Upper lobe of left lung (tissue), 6 donors: ENCODE results near the gene RAI1. TPM values are rescaled to one million over a fixed set of nuclear protein-coding genes. Genes with fewer than 3 reads are reported as not detected.

ENCODE experiments used
- ATAC-seq, 2 donors: fragments of 200-7000 bp; cut with Tn5 transposase; one replicate each; pipeline ENCODE4 v1.9.1; 2022; ENCODE audit warnings: mild to moderate bottlenecking in 2 of 2, moderate library complexity in 2 of 2; ENCODE audit not compliant: low FRiP score in 2 of 2
- DNase-seq, 2 donors: peaks; one replicate each; pipeline ENCODE4 v3.0.0-alpha.2; 2019 to 2020
- H3K27ac ChIP-seq, 4 donors: fragments of 200-600 bp; sonication (generic); one replicate each; pipeline ENCODE4 v1.5.1; 2016 to 2019
- H3K27me3 ChIP-seq, 4 donors: fragments of 200-600 bp; sonication (generic); one replicate each; pipeline ENCODE4 v1.5.1; 2017 to 2019
- H3K36me3 ChIP-seq, 4 donors: fragments of 200-600 bp; sonication (generic); one replicate each; pipeline ENCODE4 v1.5.1; 2016 to 2019
- H3K4me1 ChIP-seq, 4 donors: fragments of 200-600 bp; sonication (generic); one replicate each; pipeline ENCODE4 v1.5.1; 2018 to 2019
- H3K4me3 ChIP-seq, 4 donors: fragments of 200-600 bp; sonication (generic); one replicate each; pipeline ENCODE4 v1.5.1; 2017 to 2019; ENCODE audit warnings: mild to moderate bottlenecking in 2 of 4, moderate library complexity in 1 of 4
- H3K9me3 ChIP-seq, 4 donors: fragments of 200-600 bp; sonication (generic); one replicate each; pipeline ENCODE4 v1.5.1; 2018 to 2019
- EP300 ChIP-seq, 4 donors: sonication (generic); formaldehyde crosslinking; IDR thresholded peaks; one replicate each; pipeline ENCODE4 v1.5.1; 2017; ENCODE audit warnings: antibody characterized with exemption in 4 of 4, control low read depth in 2 of 4
- POLR2A ChIP-seq, 4 donors: fragments of 450-650 bp; IDR thresholded peaks; one replicate each; pipeline ENCODE4 v1.5.1; 2016 to 2017; ENCODE audit warnings: antibody characterized with exemption in 4 of 4, mild to moderate bottlenecking in 2 of 4
- POLR2AphosphoS5 ChIP-seq, 2 donors: sonication (generic); formaldehyde crosslinking; IDR thresholded peaks; one replicate each; pipeline ENCODE4 v1.5.1; 2017; ENCODE audit warnings: antibody characterized with exemption in 2 of 2
- WGBS, 2 donors: methylation state at CpG; one replicate each; pipeline ENCODE4 v1.1.5; 2017 to 2018; 5-methylcytosine and 5-hydroxymethylcytosine counted together
- total RNA-seq, 6 donors: library from RNA; depleted of rRNA in 4 of 6; stranded (reverse); fragments of >200 nt in 4 of 6; gene quantifications; one replicate each; pipeline versions ENCODE4 v1.1.0 to v1.2.1, GENCODE V29; 2016 to 2021
- TF ChIP-seq, protein P1 (sequence below), 6 experiments: fragments of 450-650 bp in 4 of 6; fragments of 200-600 bp in 2 of 6; sonication (generic) in 2 of 6; IDR thresholded peaks; one replicate each; pipeline ENCODE4 v1.5.1; 2016 to 2019; ENCODE audit warnings: antibody characterized with exemption in 6 of 6
- donor health status: DM: no; HTN: no; CAD: no; lungs with moderate emphysema.
- donor health status: DM: no; HTN: yes; CAD: no; lungs with severe emphysema.

Gene RAI1
- total RNA-seq, 6 donors from 2014 or later = 33.8 to 76.6 (median 41.2) TPM

DNA sequence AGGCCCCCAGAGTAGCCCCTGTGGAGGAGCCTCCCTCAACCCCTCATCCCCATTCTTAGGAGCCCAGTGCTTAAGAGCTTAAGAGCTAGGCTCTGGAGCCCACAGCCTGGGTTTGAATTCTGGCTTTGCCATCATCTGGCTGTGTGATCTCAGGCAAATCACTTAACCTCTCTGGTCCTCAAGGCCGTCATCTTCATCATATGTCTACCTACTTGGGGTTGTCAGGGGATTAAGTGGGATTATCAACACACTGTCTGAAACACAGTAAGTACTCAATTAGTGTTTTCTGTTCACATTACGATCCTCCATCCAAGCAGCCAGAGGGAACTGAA lies 150.7 kb downstream of the RAI1 start:
- Histone ChIP-seq H3K4me3 (no peak overlapping the region), H3K9me3 (no peaks in the 10 kb centered on the region), H3K36me3 (peaks cover 0 to 14% (median 1%) of the 10 kb centered on the region in 4 donors), H3K27me3 (no peaks in the 10 kb centered on the region), H3K27ac (peak overlapping the region in 1 of 4 donors; percentile 36), H3K4me1 (peaks cover 20 to 72% (median 39%) of the 10 kb centered on the region in 4 donors)
- TF ChIP-seq POLR2A (IDR thresholded peaks at IDR 0.05) (no peak), POLR2AphosphoS5 (IDR thresholded peaks at IDR 0.05) (no peak), EP300 (IDR thresholded peaks at IDR 0.05) (no peak)
- TF ChIP-seq, protein P1, sequence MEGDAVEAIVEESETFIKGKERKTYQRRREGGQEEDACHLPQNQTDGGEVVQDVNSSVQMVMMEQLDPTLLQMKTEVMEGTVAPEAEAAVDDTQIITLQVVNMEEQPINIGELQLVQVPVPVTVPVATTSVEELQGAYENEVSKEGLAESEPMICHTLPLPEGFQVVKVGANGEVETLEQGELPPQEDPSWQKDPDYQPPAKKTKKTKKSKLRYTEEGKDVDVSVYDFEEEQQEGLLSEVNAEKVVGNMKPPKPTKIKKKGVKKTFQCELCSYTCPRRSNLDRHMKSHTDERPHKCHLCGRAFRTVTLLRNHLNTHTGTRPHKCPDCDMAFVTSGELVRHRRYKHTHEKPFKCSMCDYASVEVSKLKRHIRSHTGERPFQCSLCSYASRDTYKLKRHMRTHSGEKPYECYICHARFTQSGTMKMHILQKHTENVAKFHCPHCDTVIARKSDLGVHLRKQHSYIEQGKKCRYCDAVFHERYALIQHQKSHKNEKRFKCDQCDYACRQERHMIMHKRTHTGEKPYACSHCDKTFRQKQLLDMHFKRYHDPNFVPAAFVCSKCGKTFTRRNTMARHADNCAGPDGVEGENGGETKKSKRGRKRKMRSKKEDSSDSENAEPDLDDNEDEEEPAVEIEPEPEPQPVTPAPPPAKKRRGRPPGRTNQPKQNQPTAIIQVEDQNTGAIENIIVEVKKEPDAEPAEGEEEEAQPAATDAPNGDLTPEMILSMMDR (IDR thresholded peaks at IDR 0.05) = no peak
- DNase-seq (no peak), ATAC-seq (no peak)
- WGBS, 2 donors = 94% methylated on average over 2 of the region's 2 CpGs

DNA sequence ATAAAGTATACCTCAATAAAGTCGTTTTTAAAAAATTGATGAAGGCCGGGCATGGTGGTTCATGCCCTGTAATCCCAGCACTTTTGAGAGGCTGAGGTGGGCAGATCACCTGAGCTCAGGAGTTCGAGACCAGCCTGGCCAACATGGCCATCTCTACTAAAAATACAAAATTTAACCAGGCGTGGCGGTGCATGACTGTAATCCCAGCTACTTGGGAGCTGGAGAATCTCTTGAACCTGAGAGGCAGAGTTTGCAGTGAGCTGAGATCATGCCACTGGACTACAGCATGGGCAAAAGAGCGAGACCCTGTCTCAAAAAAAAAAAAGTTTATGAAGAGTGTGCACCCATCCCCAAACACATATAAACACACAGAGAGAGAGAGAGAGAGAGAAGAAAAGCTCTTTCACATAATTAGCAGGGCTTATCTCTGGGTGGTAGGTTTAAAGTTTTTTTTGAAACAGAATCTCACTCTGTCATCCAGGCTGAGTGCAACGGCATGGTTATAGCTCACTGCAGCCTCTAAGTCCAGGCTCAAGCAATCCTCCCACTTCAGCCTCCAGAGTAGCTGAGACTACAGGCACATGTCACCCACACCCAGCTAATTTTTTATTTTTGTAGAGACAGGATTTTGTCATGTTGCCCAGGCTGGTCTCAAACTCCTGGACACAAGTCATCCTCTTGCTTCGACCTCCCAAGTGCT lies 152.6 kb downstream of the RAI1 start:
- TF ChIP-seq EP300 (IDR thresholded peaks at IDR 0.05) = no peak
- no peak for TF ChIP-seq POLR2AphosphoS5 (IDR thresholded peaks at IDR 0.05)
- TF ChIP-seq, protein P1 (IDR thresholded peaks at IDR 0.05) = no peak
- no peak for TF ChIP-seq POLR2A (IDR thresholded peaks at IDR 0.05)
- no peaks in the 10 kb centered on the region for H3K9me3 ChIP-seq
- H3K36me3 ChIP-seq = peaks cover 0 to 12% (median 1%) of the 10 kb centered on the region in 4 donors
- H3K27ac ChIP-seq = peak overlapping the region in 1 of 4 donors; percentile 11
- no peak for ATAC-seq
- H3K4me3 ChIP-seq = no peak overlapping the region
- H3K27me3 ChIP-seq = no peaks in the 10 kb centered on the region
- 79 to 80% methylated on average over 8 of the region's 8 CpGs for WGBS, 2 donors
- H3K4me1 ChIP-seq = peaks cover 38 to 80% (median 57%) of the 10 kb centered on the region in 4 donors
- DNase-seq = no peak

DNA sequence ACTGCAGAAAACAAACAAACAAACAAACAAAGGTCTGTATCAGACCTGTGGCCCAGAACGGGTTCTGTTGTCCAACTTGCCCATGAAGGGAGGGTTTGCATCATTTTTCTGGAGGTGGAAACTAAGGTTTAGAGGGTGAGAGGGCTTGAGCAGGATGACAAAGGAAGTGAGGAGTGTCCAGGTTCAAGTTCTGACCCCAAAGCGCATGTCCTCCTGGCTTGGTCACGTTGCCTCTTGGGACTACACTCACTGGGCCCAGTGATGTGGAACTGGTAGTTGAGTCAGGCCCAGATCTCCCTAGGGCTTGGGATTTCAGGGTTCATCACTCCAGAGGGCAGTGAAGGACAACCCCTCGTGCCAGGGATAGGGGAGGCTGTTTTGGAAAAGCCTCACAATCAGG lies 153.7 kb downstream of the RAI1 start:
- DNase-seq (no peak), ATAC-seq (no peak)
- TF ChIP-seq POLR2AphosphoS5 (IDR thresholded peaks at IDR 0.05) = no peak
- TF ChIP-seq POLR2A (IDR thresholded peaks at IDR 0.05) = no peak
- TF ChIP-seq EP300 (IDR thresholded peaks at IDR 0.05) = no peak
- TF ChIP-seq, protein P1 (IDR thresholded peaks at IDR 0.05) = no peak
- Histone ChIP-seq H3K36me3 (peaks cover 0 to 12% (median 1%) of the 10 kb centered on the region in 4 donors), H3K4me1 (peaks cover 49 to 87% (median 67%) of the 10 kb centered on the region in 4 donors), H3K27ac (peak overlapping the region in 3 of 4 donors; percentile 13 to 99 (median 99)), H3K4me3 (peak overlapping the region in 2 of 4 donors; percentile 67 to 78), H3K27me3 (no peaks in the 10 kb centered on the region), H3K9me3 (no peaks in the 10 kb centered on the region)
- WGBS, 2 donors = 61 to 91% methylated on average over 4 of the region's 4 CpGs

DNA sequence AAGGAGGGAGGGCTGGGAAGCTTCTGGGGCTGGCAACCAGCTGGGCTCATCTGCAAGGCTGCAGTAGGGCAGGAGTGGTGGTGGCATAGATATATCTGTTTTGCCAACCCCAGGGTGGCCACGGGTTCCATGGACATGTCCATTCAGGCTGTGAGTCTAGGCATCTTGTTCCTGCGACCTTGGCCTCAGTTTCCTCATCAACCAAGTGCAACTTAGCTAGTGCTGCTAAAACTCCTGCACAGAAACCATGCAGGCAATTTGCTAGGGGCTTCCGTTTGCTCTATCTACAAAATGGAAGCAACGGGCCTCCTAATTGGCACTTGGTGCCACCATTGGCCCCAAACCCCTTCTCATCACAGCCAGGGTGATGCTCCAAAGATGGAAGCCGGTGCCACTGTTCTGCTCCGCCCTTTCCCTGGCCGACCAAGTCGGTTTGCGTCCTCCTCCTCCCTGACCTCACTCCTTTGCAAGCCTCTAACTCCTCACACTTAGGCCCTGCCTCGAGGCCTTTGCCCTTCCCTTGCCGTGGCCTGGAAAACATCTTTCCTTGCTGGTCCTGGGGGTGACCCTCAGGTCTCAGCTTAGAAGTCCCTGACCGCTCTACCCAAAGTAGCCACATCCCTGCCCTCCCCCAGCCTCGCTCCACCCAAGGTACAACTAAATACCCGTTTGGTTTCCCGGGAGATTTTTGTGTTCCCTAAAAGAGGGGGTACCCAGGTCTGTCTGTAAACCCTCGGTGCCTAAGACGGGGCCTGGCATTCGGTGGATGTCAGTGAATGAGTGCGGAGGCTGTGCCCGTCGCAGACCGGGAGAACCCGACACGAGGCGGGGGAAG lies 154.4 kb downstream of the RAI1 start:
- H3K4me1 ChIP-seq = peaks cover 50 to 85% (median 64%) of the 10 kb centered on the region in 4 donors
- peak overlapping the region; percentile 34 to 96 (median 72) for H3K4me3 ChIP-seq
- peak overlapping the region; percentile 97 to 99 (median 99) for H3K27ac ChIP-seq
- WGBS, 2 donors = 30 to 35% methylated on average over 22 to 24 of the region's 25 CpGs
- no peaks in the 10 kb centered on the region for H3K9me3 ChIP-seq
- peaks cover 0 to 12% (median 1%) of the 10 kb centered on the region in 4 donors for H3K36me3 ChIP-seq
- DNase-seq (no peak), ATAC-seq (no peak)
- TF ChIP-seq POLR2AphosphoS5 (IDR thresholded peaks at IDR 0.05) = no peak
- no peaks in the 10 kb centered on the region for H3K27me3 ChIP-seq

DNA sequence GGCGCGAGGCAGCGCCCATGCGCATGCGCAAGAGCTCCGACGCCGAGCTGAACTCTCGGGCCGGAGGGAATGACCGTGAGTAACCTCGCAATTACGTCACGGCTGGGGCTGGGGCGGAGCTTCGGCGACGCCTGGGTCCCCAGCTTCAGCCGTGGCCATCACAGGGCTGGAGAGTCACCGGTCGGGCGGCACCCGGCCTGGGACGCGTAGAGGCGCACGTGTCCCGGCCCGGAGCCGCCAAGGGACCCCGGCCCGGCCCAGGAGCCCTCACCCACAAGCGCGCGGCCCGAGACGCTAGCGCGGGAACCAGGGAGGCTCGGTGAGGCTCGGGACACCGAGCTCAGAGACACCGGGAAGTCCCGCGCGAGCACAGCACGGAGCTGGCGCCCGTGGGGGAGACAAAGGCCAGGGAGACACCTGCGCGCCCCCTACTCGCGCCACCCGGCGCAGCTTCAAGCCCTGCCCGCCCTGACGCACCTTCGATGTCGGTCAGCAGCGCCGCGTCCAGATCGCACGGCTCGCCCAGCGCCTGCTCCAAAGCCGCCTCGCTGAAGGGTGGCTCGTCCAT lies 155.1 kb downstream of the RAI1 start:
- DNase-seq (peak; percentile 98 to 99), ATAC-seq (peak; percentile 87)
- peaks cover 50 to 85% (median 69%) of the 10 kb centered on the region in 4 donors for H3K4me1 ChIP-seq
- peak overlapping the region; percentile 67 to 96 (median 77) for H3K4me3 ChIP-seq
- H3K9me3 ChIP-seq = no peaks in the 10 kb centered on the region
- peak overlapping the region; percentile 97 to 99 (median 99) for H3K27ac ChIP-seq
- H3K27me3 ChIP-seq = no peaks in the 10 kb centered on the region
- WGBS, 2 donors = 0% methylated on average over 4 to 9 of the region's 69 CpGs
- TF ChIP-seq EP300 (IDR thresholded peaks at IDR 0.05) (peak in 1 of 4 donors; percentile 90), POLR2A (IDR thresholded peaks at IDR 0.05) (peak in 3 of 4 donors; percentile 98 to 100 (median 99)), POLR2AphosphoS5 (IDR thresholded peaks at IDR 0.05) (peak; percentile 89 to 99)
- TF ChIP-seq, protein P1 (IDR thresholded peaks at IDR 0.05) = peak in 3 of 6 experiments; percentile 2 to 19 (median 9)
- H3K36me3 ChIP-seq = peaks cover 0 to 10% (median under 1%) of the 10 kb centered on the region in 4 donors
